Immature natural killer cell (primary cell): ENCODE results near the gene C9orf85. TPM values are rescaled to one million over a fixed set of nuclear protein-coding genes. Genes with fewer than 3 reads are reported as not detected.

ENCODE experiments used
- DNase-seq, 3 donors: peaks; one replicate each; pipeline ENCODE4 v3.0.0; 2022; ENCODE audit warnings: mixed read lengths in 1 of 3
- H3K27ac Mint-ChIP-seq, 6 donors: one replicate each; pipeline ENCODE4 v1.8.0; 2020; ENCODE audit warnings: mixed read lengths in 6 of 6, mild to moderate bottlenecking in 5 of 6, inconsistent platforms in 4 of 6, moderate library complexity in 3 of 6
- H3K27me3 Mint-ChIP-seq, 3 donors: one replicate each; pipeline ENCODE4 v1.8.0; 2020 to 2021; ENCODE audit warnings: low read depth in 3 of 3, mild to moderate bottlenecking in 3 of 3, mixed read lengths in 3 of 3, moderate library complexity in 3 of 3, inconsistent platforms in 1 of 3
- H3K36me3 Mint-ChIP-seq, 3 donors: one replicate each; pipeline ENCODE4 v1.8.0; 2020; ENCODE audit warnings: mixed read lengths in 3 of 3, inconsistent platforms in 2 of 3, mild to moderate bottlenecking in 2 of 3
- H3K4me1 Mint-ChIP-seq, 2 donors: one replicate each; pipeline ENCODE4 v1.8.0; 2020; ENCODE audit warnings: inconsistent platforms in 2 of 2, mild to moderate bottlenecking in 2 of 2, mixed read lengths in 2 of 2, moderate library complexity in 1 of 2
- H3K4me3 Mint-ChIP-seq, 5 donors: one replicate each; pipeline ENCODE4 v1.8.0; 2020; ENCODE audit warnings: mild to moderate bottlenecking in 5 of 5, mixed read lengths in 5 of 5, inconsistent platforms in 3 of 5, moderate library complexity in 3 of 5
- H3K9me3 Mint-ChIP-seq, 6 donors: one replicate each; pipeline ENCODE4 v1.8.0; 2020; ENCODE audit warnings: mild to moderate bottlenecking in 6 of 6, mixed read lengths in 6 of 6, inconsistent platforms in 4 of 6, moderate library complexity in 3 of 6
- polyA plus RNA-seq, 3 donors: library from polyadenylated mRNA; unstranded; fragments of 300-500 nt; fragmentation: Illumina TruSeq; gene quantifications; one replicate each; pipeline ENCODE4 v1.2.3, GENCODE V29; 2021

C9orf85 gene
- 10 to 100 TPM; 10.9 to 16.0 (median 12.3) TPM for polyA plus RNA-seq

GRCh38 chr9:71911061-71911907, at the start of gene C9orf85, which contains the start of gene ABHD17B:
TSS of gene C9orf85 (plus strand) at chr9:71911639. CDS start at chr9:71911735, 96 bp downstream.
TSS of gene ABHD17B (minus strand) at chr9:71911193. CDS start at chr9:71875080, 36,113 bp downstream.
- H3K4me1 Mint-ChIP-seq: peaks cover 55 to 78% of the 10 kb centered on the region in 2 donors
- DNase-seq: peak; percentile 97 to 98 (median 98)

DNA sequence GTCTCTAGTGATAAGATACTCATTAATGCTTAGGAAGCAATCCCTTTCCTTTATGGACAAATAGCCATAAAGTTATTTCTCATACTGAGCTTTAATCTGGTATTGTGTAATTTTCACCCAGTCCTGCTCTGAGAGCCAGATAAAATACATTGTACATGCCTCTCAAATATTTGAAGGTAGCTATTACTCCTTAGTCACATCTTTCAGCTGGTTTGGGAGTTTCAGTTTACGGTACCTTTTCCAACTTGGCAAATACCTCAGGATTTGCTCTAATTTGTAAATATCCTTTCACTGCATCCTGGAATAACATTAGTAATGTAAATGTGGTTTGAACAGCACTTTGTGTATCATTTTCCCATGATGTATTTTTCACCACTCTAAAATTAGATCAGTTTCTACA, 47.8 kb upstream of the C9orf85 start:
- Mint-ChIP-seq H3K4me3 (no peak overlapping the region), H3K36me3 (peaks cover 25 to 47% (median 37%) of the 10 kb centered on the region in 3 donors), H3K9me3 (peaks cover 6 to 17% (median 10%) of the 10 kb centered on the region in 6 donors), H3K27me3 (peaks cover 0 to 2% (median 0%) of the 10 kb centered on the region in 3 donors), H3K27ac (no peak overlapping the region), H3K4me1 (peaks cover 10% of the 10 kb centered on the region in 2 donors)
- DNase-seq: no peak

More at GRCh38 chr9:71911061-71911907, at the start of gene C9orf85, which contains the start of gene ABHD17B:
- Mint-ChIP-seq H3K27me3 (peaks cover 3 to 10% (median 9%) of the 10 kb centered on the region in 3 donors), H3K9me3 (no peaks in the 10 kb centered on the region), H3K4me3 (peak within 1 kb of the TSS; percentile 99 to 100 (median 100)), H3K36me3 (peaks cover 0 to 4% (median 0%) of the 10 kb centered on the region in 3 donors), H3K27ac (peak within 1 kb of the TSS; percentile 87 to 99 (median 97))

- no peak for DNase-seq
- Mint-ChIP-seq H3K27me3 (peaks cover 0 to 4% (median 0%) of the 10 kb centered on the region in 3 donors), H3K27ac (no peak overlapping the region)
Measured at GRCh38 chr9:71875345-71875744, 36.1 kb upstream of the C9orf85 start.

GRCh38 chr9:71876106-71876505, 35.3 kb upstream of the C9orf85 start:
- Mint-ChIP-seq H3K27ac (no peak overlapping the region), H3K27me3 (peaks cover 0 to 4% (median 0%) of the 10 kb centered on the region in 3 donors), H3K4me3 (no peak overlapping the region), H3K9me3 (peaks cover 11 to 31% (median 24%) of the 10 kb centered on the region in 6 donors), H3K36me3 (peaks cover 11 to 28% (median 16%) of the 10 kb centered on the region in 3 donors), H3K4me1 (peaks cover 36 to 77% of the 10 kb centered on the region in 2 donors)
- no peak for DNase-seq

More at GRCh38 chr9:71875345-71875744, 36.1 kb upstream of the C9orf85 start:
- Mint-ChIP-seq H3K9me3 (peaks cover 9 to 26% (median 21%) of the 10 kb centered on the region in 6 donors), H3K36me3 (peaks cover 7 to 24% (median 11%) of the 10 kb centered on the region in 3 donors), H3K4me1 (peaks cover 32 to 76% of the 10 kb centered on the region in 2 donors), H3K4me3 (no peak overlapping the region)

DNA sequence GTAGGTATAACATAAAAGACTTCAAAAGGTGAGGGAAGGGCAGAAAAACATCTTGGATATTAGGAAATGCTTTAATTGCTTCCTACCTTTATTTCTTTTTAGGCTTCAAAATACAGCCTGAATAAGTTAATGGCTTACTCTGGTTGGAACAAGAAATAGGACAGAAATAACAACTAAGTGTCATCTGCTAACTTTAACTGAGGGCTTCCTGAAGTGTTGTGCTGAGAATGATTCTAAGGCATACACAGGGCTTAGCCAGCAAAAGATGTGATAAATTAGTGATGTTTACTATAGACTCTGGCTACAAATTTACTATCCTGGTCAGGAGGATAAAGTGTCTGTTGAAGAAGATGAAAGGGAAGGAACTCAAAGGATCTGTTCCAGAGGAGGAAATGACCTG, 34.6 kb upstream of the C9orf85 start:
- no peak for DNase-seq
- Mint-ChIP-seq H3K4me1 (peaks cover 42 to 78% of the 10 kb centered on the region in 2 donors), H3K4me3 (peak overlapping the region in 1 of 5 donors; percentile 2), H3K36me3 (peaks cover 11 to 32% (median 21%) of the 10 kb centered on the region in 3 donors), H3K9me3 (peaks cover 14 to 35% (median 25%) of the 10 kb centered on the region in 6 donors), H3K27me3 (peaks cover 0 to 3% (median 0%) of the 10 kb centered on the region in 3 donors), H3K27ac (peak overlapping the region in 3 of 6 donors; percentile 8 to 38 (median 34))

GRCh38 chr9:71878327-71879274, 32.8 kb upstream of the C9orf85 start:
- peaks cover 0 to 3% (median 0%) of the 10 kb centered on the region in 3 donors for H3K27me3 Mint-ChIP-seq
- peak overlapping the region in 1 of 5 donors; percentile 17 for H3K4me3 Mint-ChIP-seq
- peaks cover 14 to 41% (median 29%) of the 10 kb centered on the region in 6 donors for H3K9me3 Mint-ChIP-seq
- peaks cover 14 to 34% (median 33%) of the 10 kb centered on the region in 3 donors for H3K36me3 Mint-ChIP-seq
- DNase-seq: no peak
- H3K27ac Mint-ChIP-seq: no peak overlapping the region
- peaks cover 41 to 82% of the 10 kb centered on the region in 2 donors for H3K4me1 Mint-ChIP-seq

- peaks cover 0 to 3% (median 0%) of the 10 kb centered on the region in 3 donors for H3K27me3 Mint-ChIP-seq
- no peak overlapping the region for H3K27ac Mint-ChIP-seq
- peaks cover 18 to 34% (median 33%) of the 10 kb centered on the region in 3 donors for H3K36me3 Mint-ChIP-seq
- H3K9me3 Mint-ChIP-seq: peaks cover 14 to 49% (median 33%) of the 10 kb centered on the region in 6 donors
- DNase-seq: no peak
- H3K4me3 Mint-ChIP-seq: no peak overlapping the region
- peaks cover 47 to 82% of the 10 kb centered on the region in 2 donors for H3K4me1 Mint-ChIP-seq
Measured at GRCh38 chr9:71879644-71880174, 31.7 kb upstream of the C9orf85 start.

DNA sequence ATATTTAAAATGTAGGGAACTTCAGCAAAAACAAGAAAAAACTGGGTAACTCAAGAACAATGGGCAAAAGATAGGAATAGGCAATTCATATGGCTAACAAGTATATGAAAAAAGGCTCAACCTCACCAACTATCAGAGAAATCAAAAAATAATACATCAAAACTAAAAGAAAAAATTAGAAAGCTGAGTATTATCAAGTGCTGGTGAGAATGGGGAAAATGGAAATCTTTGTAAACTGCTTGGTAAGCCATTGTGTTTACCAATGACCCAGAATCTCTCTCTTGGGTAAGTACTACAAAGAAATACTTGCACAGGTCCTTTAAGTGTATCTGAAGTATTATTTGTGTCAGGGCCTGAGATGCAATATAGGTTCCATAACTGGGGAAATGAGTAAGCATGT, 27.4 kb upstream of the C9orf85 start:
- peaks cover 6 to 34% (median 18%) of the 10 kb centered on the region in 6 donors for H3K9me3 Mint-ChIP-seq
- no peaks in the 10 kb centered on the region for H3K27me3 Mint-ChIP-seq
- no peak for DNase-seq
- peaks cover 57 to 83% of the 10 kb centered on the region in 2 donors for H3K4me1 Mint-ChIP-seq
- H3K36me3 Mint-ChIP-seq: peaks cover 17 to 26% (median 21%) of the 10 kb centered on the region in 3 donors
- H3K4me3 Mint-ChIP-seq: no peak overlapping the region
- H3K27ac Mint-ChIP-seq: peak overlapping the region in 1 of 6 donors; percentile 57

DNA sequence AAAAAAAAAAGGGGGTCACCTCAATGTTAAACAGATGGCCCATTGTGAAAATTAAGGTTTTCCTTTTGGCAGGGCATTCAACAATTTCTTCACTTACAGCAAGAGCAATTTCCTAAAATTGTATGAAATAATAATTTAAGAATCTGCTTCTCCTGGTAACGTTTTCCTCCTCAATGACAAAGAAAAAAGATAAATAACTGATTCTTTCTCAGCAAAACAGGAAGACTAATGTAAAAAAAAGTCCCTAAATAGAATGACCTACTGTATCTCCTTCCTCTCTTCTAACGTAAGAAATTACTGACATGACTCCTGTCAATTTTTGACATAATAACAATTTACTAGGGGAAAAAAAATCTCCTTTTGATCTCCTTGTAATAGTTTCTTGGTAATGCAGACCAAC, 26.0 kb upstream of the C9orf85 start:
- DNase-seq: no peak
- H3K4me1 Mint-ChIP-seq: peaks cover 60 to 82% of the 10 kb centered on the region in 2 donors
- peak overlapping the region in 2 of 5 donors; percentile 7 to 13 for H3K4me3 Mint-ChIP-seq
- H3K36me3 Mint-ChIP-seq: peaks cover 11 to 26% (median 16%) of the 10 kb centered on the region in 3 donors
- peaks cover 5 to 24% (median 13%) of the 10 kb centered on the region in 6 donors for H3K9me3 Mint-ChIP-seq
- H3K27ac Mint-ChIP-seq: peak overlapping the region; percentile 22 to 70 (median 68)
- no peaks in the 10 kb centered on the region for H3K27me3 Mint-ChIP-seq

GRCh38 chr9:71886015-71886414, 25.4 kb upstream of the C9orf85 start:
- Mint-ChIP-seq H3K4me1 (peaks cover 62 to 82% of the 10 kb centered on the region in 2 donors), H3K4me3 (peak overlapping the region in 1 of 5 donors; percentile 7), H3K9me3 (peaks cover 3 to 20% (median 11%) of the 10 kb centered on the region in 6 donors), H3K27me3 (no peaks in the 10 kb centered on the region), H3K27ac (peak overlapping the region in 5 of 6 donors; percentile 4 to 70 (median 67)), H3K36me3 (peaks cover 8 to 22% (median 13%) of the 10 kb centered on the region in 3 donors)
- DNase-seq: no peak

DNA sequence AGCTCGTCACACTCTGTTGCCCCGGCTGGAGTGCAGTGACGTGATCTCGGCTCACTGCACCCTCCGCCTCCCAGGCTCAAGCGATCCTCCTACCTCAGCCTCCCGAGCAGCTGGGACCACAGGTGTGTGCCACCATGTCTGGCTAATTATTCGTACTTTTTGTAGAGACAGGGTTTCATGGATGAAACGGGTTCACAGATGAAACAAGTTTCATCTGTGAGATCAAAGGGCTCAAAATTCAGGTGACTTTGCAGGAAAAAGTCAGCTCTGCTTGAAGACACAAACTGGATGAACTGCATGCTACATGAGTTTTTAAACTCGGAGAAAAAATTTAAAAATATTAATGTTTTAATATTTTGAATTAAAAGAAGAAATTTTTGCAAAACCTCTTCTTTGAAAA, 24.9 kb upstream of the C9orf85 start:
- no peaks in the 10 kb centered on the region for H3K27me3 Mint-ChIP-seq
- peaks cover 0 to 15% (median 8%) of the 10 kb centered on the region in 6 donors for H3K9me3 Mint-ChIP-seq
- H3K4me3 Mint-ChIP-seq: peak overlapping the region in 1 of 5 donors; percentile 7
- H3K36me3 Mint-ChIP-seq: peaks cover 7 to 18% (median 8%) of the 10 kb centered on the region in 3 donors
- peak overlapping the region in 3 of 6 donors; percentile 4 to 68 (median 50) for H3K27ac Mint-ChIP-seq
- DNase-seq: no peak
- H3K4me1 Mint-ChIP-seq: peaks cover 63 to 82% of the 10 kb centered on the region in 2 donors

DNA sequence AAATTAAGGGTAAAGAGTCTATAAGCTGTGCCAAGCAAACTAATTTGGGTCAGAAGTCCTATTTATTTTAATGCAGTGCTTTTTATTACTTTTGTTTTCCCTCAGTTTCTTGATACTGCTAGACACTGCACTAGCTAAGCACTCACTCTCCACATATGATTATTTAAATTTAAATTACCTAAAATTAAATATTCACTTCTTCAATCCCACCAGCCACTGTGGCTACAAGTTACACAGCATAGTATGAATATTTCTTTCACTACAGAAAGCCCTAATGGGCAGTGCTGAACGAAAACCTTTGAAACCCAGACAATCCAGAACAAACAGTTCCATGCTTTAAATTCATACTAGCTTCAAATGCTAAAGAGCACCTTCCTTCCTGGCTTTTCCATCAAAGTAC, 24.1 kb upstream of the C9orf85 start:
- peak overlapping the region in 3 of 5 donors; percentile 27 to 46 (median 38) for H3K4me3 Mint-ChIP-seq
- H3K27ac Mint-ChIP-seq: peak overlapping the region in 5 of 6 donors; percentile 5 to 60 (median 46)
- H3K9me3 Mint-ChIP-seq: peaks cover 0 to 15% (median 8%) of the 10 kb centered on the region in 6 donors
- H3K4me1 Mint-ChIP-seq: peaks cover 61 to 80% of the 10 kb centered on the region in 2 donors
- H3K27me3 Mint-ChIP-seq: no peaks in the 10 kb centered on the region
- no peak for DNase-seq
- H3K36me3 Mint-ChIP-seq: peaks cover 7 to 13% (median 7%) of the 10 kb centered on the region in 3 donors
